ENCODE measurements around the gene ADGRV1. TPM values are rescaled to one million over a fixed set of nuclear protein-coding genes. Genes with fewer than 3 reads are reported as not detected.
"Not testable (repeated sequence)": the region's sequence is repeated elsewhere in the genome, so short reads cannot be mapped to it uniquely, and the experiment has no call there.

ADGRV1 gene
- total and polyA plus RNA-seq, 7 donors = 0.05 to 0.83 (median 0.11) TPM; not detected in 1

DNA sequence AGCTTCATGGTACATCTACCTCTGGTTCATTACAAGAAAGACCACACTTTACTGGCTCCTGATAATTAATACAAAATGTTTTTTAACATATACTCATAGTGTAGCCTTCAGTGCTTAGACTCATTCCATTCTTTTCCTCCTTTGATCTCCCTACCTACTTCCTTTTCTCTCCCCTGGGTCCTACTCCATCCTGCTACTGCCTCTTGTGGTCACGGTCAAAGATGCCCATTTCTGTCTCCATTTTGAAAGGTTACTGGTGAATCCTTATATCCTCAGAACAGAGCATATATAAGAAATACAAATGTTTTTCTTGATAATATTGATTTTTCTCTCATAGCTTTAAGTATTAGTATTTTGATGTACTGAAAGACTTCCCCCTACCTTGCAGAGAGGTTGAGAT is 448.7 kb downstream of the ADGRV1 start:
- no peak overlapping the region for H3K27ac ChIP-seq
- H3K4me3 ChIP-seq = no peak overlapping the region
- no peaks in the 10 kb centered on the region for H3K36me3 ChIP-seq (ENCODE audit: insufficient read depth in 1 of 2, low read depth in 1 of 2)
- no peaks in the 10 kb centered on the region for H3K27me3 ChIP-seq (ENCODE audit: insufficient read depth in 3 of 3, low read length in 2 of 3)
- no peaks in the 10 kb centered on the region for H3K4me1 ChIP-seq
- TF ChIP-seq, protein P1, sequence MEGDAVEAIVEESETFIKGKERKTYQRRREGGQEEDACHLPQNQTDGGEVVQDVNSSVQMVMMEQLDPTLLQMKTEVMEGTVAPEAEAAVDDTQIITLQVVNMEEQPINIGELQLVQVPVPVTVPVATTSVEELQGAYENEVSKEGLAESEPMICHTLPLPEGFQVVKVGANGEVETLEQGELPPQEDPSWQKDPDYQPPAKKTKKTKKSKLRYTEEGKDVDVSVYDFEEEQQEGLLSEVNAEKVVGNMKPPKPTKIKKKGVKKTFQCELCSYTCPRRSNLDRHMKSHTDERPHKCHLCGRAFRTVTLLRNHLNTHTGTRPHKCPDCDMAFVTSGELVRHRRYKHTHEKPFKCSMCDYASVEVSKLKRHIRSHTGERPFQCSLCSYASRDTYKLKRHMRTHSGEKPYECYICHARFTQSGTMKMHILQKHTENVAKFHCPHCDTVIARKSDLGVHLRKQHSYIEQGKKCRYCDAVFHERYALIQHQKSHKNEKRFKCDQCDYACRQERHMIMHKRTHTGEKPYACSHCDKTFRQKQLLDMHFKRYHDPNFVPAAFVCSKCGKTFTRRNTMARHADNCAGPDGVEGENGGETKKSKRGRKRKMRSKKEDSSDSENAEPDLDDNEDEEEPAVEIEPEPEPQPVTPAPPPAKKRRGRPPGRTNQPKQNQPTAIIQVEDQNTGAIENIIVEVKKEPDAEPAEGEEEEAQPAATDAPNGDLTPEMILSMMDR (IDR thresholded peaks at IDR 0.05) = no peak
- intact Hi-C loops (cut with DNase I) = loop anchor here in 1 of 2 donors (2.0 kb wide), 1 partner anchor 54 kb away; no protein-coding TSS in a partner anchor
- 88 to 96% (median 96%) methylated on average over 1 of the region's 1 CpG for WGBS, 3 donors
- no peaks in the 10 kb centered on the region for H3K9me3 ChIP-seq
- DNase-seq (no peak), ATAC-seq (no peak)

DNA sequence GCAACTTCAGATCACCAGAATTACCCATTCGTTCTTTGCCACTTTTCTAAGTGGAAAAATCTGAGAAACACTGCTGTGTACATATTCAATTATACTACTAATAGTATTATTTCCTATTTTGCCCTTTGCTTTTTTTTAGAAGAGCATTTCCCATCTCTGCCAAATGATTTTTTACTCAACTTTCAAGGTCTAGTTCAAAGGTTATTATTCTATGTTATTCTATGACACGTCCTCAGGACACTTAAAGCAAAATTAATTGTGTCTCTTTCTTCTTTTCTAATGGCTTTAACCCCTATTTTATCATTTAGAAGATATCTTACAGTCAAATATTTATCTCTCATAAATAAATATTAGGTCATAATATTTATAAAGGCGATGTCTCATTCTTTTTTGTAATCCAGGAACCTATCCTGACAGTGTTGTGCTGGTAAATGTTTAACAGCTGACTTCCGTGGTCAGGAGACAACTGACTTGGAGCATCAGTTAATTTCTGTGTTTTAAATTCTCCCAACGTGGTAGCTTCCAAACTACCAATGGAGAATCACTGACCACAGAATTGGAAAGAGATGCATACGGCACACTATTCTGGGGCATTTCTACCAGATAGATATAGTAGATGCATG is 449.3 kb downstream of the ADGRV1 start:
- no peaks in the 10 kb centered on the region for H3K4me1 ChIP-seq
- intact Hi-C loops (cut with DNase I) = loop anchor here in 1 of 2 donors (2.0 kb wide), 1 partner anchor 53 kb away; no protein-coding TSS in a partner anchor
- no peak for DNase-seq
- no peak overlapping the region for H3K27ac ChIP-seq
- H3K36me3 ChIP-seq (ENCODE audit: insufficient read depth in 1 of 2, low read depth in 1 of 2) = no peaks in the 10 kb centered on the region
- no peaks in the 10 kb centered on the region for H3K9me3 ChIP-seq
- ATAC-seq = no peak
- WGBS, 3 donors = 87 to 94% (median 92%) methylated on average over 6 of the region's 6 CpGs
- TF ChIP-seq, protein P1 (IDR thresholded peaks at IDR 0.05) = no peak
- no peaks in the 10 kb centered on the region for H3K27me3 ChIP-seq (ENCODE audit: insufficient read depth in 3 of 3, low read length in 2 of 3)
- no peak overlapping the region for H3K4me3 ChIP-seq

DNA sequence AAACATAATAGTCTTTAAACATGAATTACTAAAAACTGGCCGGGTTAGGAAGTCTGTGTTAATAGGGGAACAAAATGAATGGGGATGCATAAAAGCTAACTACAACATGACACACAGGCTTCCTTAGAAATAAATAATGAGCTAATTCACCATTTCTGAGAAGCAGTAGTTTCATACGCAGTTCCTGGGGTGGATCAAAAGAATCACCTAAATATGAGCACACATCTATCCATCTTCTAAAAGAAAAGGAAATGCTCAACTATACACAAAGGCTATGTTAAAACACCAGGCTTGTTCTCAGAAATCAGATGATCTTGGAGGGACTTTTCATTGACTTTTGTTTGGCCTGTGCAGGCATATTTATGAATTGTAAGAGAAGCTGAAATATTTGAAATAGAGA is 451.5 kb downstream of the ADGRV1 start:
- DNase-seq = no peak
- Histone ChIP-seq H3K36me3 (ENCODE audit: insufficient read depth in 1 of 2, low read depth in 1 of 2) (no peaks in the 10 kb centered on the region), H3K27ac (no peak overlapping the region), H3K27me3 (ENCODE audit: insufficient read depth in 3 of 3, low read length in 2 of 3) (no peaks in the 10 kb centered on the region), H3K4me3 (no peak overlapping the region), H3K9me3 (no peaks in the 10 kb centered on the region), H3K4me1 (no peaks in the 10 kb centered on the region)
- ATAC-seq = no peak
- intact Hi-C loops (cut with DNase I) = no loop called here
- TF ChIP-seq, protein P1 (IDR thresholded peaks at IDR 0.05) = no peak
- 81 to 84% (median 81%) methylated on average over 2 of the region's 2 CpGs for WGBS, 3 donors

DNA sequence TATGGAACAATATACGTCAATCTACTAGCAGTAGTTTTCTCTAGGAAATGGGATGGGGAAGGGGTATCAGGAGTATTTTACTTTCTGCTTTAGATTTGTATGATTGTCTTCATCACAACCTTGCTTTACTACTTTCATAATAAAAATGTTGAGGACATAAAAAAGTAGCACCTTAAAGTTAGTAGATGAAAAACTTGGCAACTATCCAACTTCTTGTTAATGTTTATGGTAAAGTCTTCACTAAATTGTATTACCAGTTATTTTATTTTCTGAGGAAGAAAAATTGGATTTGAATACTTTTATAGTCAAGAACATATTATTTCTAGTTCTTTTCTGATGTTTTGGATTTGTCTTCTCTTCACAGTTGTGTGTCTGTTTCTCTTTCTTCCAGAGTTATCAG is 452.4 kb downstream of the ADGRV1 start:
- ATAC-seq = no peak
- WGBS, 3 donors = 95 to 99% (median 96%) methylated on average over 1 of the region's 1 CpG

DNA sequence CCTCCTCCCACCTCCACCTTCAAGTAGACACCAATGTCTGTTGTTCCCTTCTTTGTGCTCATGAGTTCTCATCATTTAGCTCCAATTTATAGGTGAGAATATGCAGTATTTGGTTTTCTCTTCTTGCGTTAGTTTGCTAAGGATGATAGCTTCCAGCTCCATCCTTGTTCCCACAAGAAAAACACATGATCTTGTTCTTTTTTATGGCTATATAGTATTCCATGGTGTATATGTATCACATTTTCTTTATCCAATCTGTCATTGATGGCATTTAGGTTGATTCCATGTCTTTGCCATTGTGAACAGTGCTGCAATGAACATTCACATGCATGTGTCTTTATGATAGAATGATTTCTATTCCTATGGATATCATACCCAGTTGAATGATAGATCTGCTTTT is 454.3 kb downstream of the ADGRV1 start:
- intact Hi-C loops (cut with DNase I); H3K36me3 ChIP-seq (ENCODE audit: insufficient read depth in 1 of 2, low read depth in 1 of 2); DNase-seq; H3K27me3 ChIP-seq (ENCODE audit: insufficient read depth in 3 of 3, low read length in 2 of 3); H3K9me3 ChIP-seq; H3K4me1 ChIP-seq; H3K4me3 ChIP-seq; H3K27ac ChIP-seq; ATAC-seq: not testable (repeated sequence)
- WGBS, 3 donors = 97 to 100% (median 100%) methylated on average over 1 of the region's 1 CpG

More for the DNA sequence above, 452.4 kb downstream of the ADGRV1 start:
- TF ChIP-seq, protein P1 (IDR thresholded peaks at IDR 0.05) = no peak
- H3K27me3 ChIP-seq (ENCODE audit: insufficient read depth in 3 of 3, low read length in 2 of 3) = no peaks in the 10 kb centered on the region
- H3K4me3 ChIP-seq = no peak overlapping the region
- no peaks in the 10 kb centered on the region for H3K9me3 ChIP-seq
- H3K4me1 ChIP-seq = no peaks in the 10 kb centered on the region
- intact Hi-C loops (cut with DNase I) = no loop called here
- DNase-seq = no peak
- no peaks in the 10 kb centered on the region for H3K36me3 ChIP-seq (ENCODE audit: insufficient read depth in 1 of 2, low read depth in 1 of 2)
- H3K27ac ChIP-seq = no peak overlapping the region
